Measurements from ENCODE around the gene PPP6C.
A peak's percentile ranks its signal among the peaks of the same experiment; 100 is the strongest.
"Not testable (repeated sequence)": the region's sequence is repeated elsewhere in the genome, so short reads cannot be mapped to it uniquely, and the experiment has no call there.

PPP6C gene

DNA sequence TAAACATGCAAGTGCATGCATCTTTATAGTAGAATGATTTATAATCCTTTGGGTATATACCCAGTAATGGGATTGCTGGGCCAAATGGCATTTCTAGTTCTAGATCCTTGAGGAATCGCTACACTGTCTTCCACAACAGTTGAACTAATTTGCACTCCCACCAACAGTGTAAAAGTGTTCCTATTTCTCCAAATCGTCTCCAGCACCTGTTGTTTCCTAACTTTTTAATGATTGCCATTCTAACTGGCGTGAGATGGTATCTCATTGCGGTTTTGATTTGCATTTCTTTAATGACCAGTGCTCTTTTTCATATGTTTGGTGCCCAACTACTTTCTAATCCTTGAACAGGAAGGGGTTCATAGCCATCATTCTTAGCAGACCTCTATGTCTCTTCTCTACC, 7.8 kb downstream of the PPP6C start:
- DNase-seq (ENCODE audit: low spot score): not testable (repeated sequence)

DNA sequence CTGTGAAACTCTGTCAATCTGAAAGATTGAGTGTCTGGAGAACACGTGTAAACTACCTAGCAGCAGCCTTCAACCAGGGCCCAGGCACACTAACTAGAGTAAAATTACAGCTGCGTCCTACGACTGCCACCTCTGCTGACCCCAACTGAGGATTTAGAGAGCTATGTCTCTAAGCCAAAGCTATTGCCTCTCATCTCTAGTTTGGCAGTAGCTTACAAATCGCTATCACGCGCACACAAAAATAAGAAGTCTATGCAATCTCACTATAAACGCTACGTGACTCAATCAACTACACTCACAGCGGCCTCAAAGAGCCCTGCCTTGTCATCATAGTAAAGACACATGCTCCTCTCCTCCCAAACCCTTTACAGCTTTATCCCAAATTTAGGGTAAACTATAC, 8.7 kb downstream of the PPP6C start:
- DNase-seq (ENCODE audit: low spot score): no peak

DNA sequence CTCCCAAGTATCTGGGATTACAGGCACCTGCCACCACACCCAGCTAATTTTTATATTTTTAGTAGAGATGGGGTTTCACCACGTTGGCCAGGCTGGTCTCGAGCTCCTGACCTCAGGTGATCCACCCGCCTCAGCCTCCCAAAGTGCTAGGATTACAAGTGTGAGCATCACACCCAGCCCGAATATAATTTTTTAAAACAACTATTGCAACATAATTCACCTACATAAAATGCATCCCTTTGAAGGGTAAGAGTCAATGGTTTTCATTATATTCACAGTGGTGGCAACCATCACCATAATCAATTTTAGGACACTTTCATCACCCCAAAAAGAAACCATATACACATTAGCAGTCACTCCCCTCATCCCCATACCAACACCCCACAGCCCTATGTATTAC, 9.8 kb downstream of the PPP6C start:
- not testable (repeated sequence) for DNase-seq (ENCODE audit: low spot score)

DNA sequence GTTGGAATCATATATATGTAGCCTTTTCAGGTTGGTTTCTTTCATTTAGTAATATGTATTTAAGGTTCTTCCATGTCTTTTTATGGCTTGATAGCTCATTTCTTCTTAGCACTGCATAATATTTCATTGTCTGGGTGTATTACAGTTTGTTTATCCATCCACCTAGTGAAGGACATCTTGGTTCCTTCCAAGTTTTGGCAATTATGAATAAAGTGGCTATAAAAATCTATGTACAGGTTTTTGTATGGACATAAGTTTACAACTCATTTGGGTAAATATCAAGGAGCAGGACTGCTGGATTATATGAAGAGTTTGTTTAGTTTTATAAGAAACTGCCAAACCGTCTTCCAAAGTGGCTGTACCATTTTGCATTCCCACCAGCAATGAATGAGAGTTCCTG, 11.7 kb downstream of the PPP6C start:
- no peak for DNase-seq (ENCODE audit: low spot score)

DNA sequence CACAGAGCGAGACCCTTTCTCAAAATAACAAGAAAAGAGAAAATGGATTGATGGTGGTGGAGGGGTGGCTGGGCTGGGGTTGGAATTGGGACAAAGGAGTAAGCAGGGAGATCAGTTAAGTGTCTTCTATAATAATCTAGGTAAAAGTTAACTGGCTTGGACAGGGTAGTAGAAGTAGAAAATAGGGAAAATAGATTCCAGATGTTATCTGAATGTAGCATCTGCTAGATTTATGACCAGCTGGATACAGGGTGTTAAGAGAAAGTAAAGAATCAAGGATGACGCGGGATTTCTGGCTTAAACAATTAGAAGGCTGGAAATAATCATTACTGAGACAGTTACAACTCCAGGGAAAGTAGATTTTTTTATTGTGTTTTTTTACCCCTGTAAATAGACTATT, 13.0 kb downstream of the PPP6C start:
- no peak for DNase-seq (ENCODE audit: low spot score)

DNA sequence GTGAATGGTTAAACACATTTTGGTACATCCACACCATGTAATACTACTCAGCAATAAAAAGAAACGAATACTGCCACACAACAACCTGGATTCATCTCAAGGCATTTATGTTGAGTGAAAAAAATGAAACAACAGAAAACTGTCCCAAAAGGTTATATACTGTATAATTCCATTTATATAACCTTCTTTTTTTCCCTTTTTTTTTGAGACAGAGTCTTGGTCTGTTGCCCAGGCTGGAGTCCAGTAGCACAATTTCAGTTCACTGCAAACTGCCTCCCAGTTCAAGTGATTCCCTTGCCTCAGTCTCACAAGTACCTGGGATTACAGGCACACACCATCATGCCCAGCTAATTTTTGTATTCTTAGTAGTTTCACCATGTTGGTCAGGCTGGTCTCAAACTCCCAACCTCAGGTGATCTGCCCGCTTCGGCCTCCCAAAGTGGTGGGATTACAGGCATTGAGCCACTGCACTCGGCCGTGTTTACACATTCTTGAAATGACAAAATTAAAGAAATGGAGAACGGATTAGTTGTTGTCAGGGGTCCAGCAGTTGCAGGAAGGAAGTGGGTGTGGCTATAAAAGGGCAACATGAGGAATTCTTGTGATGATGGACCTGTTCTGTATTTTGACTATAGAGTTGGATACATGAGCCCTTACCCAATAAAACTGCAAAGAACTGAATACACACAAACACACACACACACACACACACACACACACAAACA, 17.4 kb downstream of the PPP6C start:
- DNase-seq (ENCODE audit: low spot score): no peak

DNA sequence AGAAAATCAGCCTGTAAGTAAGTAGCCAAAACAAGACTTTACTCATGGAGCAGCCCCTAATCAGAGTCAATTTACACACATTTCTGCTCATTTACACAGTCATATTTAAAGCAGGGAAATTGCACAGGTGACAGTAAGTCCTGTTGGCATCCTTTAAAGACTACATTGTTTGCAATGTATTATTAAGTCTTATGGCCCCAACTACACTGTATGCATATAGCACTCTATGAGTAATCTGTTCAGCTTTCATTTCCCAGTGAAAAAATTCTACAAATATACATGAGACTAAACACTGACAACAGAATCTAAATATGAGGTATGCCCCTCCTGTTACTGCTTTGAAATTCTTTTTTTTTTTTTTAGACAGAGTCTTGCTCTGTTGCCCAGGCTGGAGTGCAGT, 19.7 kb downstream of the PPP6C start:
- no peak for DNase-seq (ENCODE audit: low spot score)

DNA sequence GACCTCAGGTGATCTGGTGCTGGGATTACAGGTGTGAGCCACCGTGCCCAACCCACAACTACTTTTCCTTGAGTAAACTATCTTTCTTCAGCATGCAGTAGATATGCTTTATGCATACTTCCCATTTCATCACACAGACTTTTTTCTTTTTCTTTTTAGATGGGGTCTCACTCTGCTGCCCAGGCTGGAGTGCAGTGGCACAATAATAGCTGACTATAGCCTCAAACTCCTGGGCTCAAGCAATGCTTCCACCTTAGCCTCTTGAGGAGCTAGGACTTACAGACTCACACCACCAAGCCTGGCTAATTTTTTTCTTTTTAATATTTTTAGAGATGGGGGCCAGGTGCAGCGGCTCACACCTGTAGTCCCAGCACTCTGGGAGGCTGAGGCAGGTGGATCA, 22.8 kb downstream of the PPP6C start:
- no peak for DNase-seq (ENCODE audit: low spot score)

DNA sequence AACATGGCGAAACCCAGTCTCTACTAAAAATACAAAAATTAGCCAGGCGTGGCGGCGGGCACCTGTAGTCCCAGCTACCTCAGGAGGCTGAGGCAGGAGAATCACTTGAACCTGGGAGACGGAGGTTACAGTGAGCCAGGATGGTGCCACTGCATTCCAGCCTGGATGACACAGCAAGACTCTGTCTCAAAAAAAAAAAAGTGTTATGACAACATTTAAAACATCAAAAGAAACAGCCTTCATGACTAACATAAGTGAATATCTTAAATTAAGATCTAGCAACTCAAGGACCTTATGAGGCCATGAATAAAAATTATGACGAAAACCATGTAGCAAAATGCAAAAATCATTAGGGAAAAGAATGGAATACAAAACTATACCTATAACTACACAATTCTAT, 26.7 kb downstream of the PPP6C start:
- not testable (repeated sequence) for DNase-seq (ENCODE audit: low spot score)

DNA sequence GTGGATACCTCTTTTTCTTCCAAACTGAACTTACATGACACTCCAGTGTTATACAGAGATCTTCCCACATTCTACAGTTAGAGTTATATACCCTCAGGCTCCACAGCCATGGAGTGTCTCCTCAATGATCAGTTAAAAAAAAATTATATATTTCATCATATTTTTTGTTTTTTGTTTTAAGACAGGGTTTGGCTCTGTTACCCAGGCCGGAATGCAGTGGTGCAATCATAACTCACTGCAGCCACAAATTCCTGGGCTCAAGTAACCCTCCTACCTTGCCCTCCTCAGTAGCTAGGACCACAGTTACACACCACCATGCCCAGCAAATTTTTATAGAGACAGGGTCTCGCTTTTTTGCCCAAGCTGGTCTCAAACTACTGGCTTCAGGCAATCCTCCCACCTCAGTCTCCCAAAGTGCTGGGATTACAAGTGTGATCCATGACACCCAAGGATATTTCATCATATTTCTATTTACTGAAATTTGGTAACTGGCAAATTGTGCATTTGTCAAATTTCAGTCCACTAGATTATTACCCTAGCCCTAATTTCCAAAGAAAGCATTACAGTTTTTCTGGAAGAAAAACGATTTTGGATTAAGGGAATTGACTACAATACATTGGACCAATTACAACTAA, 28.2 kb downstream of the PPP6C start:
- no peak for DNase-seq (ENCODE audit: low spot score)

DNA sequence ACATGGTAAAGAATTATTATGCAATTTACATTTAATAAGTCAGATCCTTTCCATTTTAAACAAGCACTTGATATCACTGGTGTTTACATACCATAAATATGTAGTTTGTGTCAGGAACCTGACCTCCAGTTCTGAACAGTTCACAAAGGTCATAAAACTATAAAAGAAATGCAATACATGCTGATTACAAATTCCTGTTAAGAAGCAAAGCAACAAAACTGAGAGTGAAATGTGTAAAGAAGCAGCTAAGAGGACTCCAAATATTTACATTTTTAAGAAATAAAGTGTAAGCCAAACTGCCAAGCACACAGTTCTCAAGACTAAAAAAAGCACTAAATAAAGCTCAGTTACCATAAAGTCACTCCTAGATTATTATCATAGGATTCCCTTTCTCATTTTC, 28.9 kb downstream of the PPP6C start:
- DNase-seq (ENCODE audit: low spot score): no peak

DNA sequence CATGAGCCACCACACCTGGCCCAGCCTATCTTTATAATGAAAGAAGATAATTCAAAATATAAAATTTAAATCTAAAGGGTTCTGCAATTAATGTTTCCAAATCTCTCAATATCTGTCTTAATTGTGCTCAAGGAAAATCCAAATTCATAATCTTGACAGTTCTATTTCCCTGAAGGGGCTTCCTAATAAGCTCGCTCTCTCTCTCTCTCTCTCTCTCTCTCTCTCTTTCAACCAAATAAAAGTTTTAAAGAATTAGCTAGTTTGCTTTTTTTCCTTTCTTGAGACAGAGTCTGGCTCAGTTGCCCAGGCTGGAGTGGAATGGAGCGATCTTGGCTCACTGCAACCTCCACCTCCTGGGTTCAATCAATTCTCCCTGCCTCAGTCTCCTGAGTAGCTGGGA, 33.1 kb downstream of the PPP6C start:
- no peak for DNase-seq (ENCODE audit: low spot score)

DNA sequence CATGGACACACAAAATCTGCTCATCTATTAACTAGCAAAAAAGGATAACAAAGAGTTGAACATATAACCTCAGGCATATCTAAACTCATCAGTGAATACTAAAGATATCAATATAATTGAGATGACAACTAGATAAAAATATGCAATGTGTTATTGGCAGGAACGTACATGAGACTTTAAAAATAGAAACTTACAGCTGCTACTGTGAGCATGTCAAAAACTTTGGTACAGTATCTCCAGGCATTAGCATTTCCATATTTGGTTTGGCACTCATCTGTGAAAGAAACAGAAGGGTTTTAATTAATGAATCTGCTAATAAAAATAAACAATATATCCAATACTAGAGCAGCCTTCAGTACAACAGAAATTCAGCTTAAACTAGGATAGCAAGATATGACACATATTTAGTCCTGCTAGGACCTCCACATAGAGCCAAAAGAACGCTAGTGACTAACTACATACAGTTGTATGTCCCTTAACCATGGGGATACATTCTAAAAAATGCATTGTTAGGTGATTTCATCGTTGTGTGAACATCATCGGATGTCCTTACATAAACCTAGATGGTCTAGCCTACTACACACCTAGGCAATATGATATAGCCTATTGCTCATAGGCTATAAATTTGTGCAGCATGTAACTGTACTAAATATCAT, 35.8 kb downstream of the PPP6C start:
- no peak for DNase-seq (ENCODE audit: low spot score)

DNA sequence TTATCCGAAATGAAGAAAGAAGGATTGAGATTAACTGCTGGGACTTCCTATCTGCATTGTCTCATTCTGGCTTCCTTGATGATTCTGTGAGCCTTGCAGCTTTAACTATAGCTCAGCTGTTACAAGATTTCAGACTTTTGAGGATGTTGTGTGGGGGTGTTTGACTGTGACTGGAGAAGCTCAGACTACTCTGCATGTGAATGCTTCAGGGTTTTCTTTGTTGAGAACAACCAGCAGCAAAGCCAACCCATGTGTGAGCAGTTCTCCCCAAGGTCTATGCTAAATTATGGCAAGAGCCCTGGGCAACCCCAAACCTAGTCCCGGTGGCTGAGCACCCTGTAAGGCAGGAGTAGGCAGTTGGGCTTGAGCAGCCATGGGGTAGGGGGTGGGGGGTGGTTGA, 37.9 kb downstream of the PPP6C start:
- no peak for DNase-seq (ENCODE audit: low spot score)

DNA sequence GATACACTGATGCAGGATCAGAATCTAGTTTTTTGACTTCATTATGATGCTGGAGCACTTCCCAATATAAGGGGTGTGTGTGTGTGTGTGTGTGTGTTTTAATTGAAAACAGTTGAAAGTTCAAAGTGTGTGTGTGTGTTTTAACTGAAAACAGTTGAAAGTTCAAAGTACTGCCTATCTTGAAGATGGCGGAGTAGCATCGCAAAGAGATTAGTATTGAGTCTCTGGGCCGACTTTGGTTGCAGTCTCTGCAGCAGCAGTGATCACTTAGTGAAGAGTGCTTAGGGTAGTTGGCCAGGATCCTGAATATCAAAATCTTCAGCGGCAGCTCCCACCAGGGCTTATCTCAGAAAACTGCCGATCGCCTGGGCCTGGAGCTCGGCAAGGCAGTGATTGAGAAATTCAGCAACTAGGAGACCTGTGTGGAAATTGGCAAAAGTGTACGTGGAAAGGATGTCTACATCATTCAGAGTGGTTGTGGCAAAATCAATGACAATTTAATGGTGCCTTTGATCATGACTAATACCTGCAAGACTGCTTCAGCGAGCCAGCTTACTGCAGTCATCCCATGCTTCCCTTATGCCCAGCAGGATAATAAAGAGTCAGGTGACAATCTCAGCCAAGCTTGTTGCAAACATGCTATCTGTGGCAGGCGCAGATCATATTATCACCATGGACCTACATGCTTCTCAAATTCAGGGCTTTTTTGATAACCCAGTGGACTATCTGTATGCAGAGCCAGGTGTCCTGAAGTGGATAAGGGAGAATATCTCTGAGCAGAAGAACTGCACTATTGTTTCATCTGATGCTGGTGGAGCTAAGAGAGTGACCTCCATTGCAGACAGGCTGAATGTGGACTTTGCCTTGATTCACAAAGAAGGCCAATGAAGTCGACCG, 39.0 kb downstream of the PPP6C start:
- no peak for DNase-seq (ENCODE audit: low spot score)

DNA sequence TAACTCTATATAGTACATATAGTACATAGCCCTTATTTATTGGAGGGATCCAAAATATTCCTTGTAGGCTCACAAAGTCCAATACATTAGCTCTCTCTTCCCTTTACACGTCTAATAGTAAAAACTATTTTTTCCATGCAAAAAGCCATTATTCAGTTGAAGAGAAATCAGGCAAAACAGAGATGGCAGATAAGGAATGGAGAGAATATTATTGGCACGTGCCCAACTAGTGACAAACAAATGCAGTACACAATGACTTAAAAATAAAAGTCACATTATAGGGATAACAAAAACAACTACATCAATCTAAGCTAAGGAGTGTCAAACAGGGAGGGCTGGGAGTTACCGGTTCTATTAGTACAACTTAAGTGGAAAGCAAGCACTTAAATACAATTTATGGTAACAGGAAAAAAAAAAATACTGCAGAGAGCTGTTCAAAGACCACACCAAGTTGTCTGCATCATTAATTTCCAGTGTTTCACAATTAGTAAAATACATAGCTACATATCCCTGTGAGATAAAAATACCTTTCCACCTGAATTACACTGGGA, 42.1 kb downstream of the PPP6C start:
- no peak for DNase-seq (ENCODE audit: low spot score)

DNA sequence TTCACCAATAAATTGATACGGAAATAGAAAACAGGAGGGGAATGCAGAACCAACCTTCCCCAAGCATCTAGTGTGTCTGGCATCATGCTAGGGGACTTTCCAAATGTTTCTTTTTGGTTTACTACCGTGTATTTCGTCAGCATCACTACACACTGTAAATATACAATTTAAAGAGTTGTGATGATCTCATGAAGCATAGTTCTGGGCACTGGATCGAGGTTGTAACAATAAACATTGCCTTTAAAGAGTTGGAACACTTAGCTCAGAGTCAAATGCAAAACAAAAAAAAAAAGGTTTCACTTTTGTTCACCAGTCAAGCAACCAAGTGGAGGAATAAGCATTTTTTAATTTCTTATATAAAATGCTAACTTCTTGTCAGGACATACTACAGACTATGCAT, 43.4 kb downstream of the PPP6C start:
- no peak for DNase-seq (ENCODE audit: low spot score)

DNA sequence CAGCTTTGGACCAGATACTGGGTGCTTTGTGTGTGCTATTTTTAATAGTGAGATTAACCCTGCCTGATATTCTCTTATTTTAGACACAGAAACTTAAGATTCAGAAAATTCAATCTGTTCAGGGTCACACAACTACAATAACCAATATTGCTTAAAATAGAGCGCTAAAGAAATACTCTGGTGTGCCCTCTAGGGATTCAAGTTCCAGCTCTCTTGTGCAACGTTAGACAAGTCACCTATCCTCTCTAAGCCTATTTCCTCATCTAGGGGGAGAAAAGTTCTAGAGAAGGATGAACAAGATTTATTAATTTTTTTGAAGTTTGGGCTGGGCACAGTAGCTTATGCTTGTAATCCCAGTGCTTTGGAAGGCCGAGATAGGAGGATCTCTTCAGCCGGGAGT, 44.2 kb downstream of the PPP6C start:
- DNase-seq (ENCODE audit: low spot score): no peak

DNA sequence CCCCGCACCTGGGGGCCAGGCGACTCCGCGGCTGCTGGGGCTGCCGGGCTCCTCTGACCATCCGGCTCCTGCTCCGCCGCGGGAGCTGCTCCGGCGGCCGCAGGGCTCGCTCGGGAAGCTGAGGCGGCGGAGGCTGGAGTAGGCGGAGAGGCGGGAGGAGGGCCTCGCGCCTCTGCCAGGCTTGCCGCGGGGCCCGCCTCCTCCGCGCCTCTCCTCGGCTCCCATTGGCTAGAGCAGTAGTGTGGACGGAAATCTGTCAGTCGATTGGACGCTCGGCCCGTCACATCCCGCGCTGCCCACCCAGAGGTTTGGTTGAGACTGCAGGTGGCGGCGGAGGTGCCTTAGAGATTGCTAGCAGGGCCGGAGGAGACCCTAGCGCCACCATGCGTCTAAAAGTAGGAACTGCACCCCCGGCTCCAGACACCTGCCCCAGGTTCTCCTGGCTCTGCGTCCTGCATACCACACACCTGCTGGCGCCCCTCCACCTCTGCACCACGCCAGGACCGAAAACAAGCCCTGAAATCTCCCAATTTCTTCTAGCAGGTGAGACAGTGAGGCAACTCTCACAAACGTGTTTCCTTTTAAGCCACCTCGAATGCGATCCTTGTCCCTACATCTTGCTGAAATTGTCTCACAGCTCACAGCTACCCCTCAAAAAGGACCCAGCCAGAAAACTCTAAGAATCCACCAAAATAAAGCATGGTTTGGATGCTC, 46.1 kb downstream of the PPP6C start, which contains the start of gene SCAI:
Gene SCAI, minus strand, starts transcription at position 152 of the 714 bp plus-strand sequence. Its CDS starts 91 bp downstream, at position 61.
- DNase-seq (ENCODE audit: low spot score): peak; percentile 96

DNA sequence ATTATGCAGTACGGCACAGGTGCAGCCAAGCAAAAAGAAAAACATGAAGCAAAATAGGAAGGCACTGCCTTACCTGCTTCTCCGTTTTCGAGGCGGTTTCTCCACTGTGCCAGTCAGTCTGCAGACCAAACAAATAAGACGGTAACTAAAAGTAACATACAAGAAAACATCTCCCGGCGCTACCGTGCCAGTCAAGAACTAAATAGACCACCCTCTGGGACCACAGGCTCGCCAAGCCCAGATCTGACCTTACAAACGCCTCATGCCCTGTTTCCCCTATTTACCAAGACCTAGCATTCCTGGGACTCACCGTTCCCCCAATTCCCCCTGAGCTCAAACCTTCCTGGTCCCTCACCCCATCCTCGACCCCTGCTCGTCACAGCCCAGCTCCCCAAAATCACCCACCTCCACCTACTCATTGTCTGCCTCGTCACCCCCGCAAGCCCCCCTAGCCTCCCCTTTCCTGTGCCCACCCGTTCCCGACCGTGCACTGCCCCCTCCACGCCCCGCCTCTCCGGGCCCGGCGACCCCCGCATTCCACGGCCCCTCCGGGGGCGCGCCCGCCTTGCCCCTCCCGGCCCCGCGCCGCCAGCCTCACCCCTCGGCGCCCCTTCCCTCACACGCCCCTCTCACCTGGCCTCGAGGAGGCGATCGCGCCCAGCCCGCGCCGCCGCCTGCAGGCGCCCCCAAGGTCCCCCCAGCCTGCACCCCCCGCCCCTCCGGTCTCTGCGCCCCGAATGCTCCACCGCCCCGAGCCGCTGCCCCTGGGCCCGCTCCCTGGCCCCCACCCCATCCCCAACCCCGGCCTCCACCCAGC, 46.8 kb downstream of the PPP6C start:
- DNase-seq (ENCODE audit: low spot score): no peak

DNA sequence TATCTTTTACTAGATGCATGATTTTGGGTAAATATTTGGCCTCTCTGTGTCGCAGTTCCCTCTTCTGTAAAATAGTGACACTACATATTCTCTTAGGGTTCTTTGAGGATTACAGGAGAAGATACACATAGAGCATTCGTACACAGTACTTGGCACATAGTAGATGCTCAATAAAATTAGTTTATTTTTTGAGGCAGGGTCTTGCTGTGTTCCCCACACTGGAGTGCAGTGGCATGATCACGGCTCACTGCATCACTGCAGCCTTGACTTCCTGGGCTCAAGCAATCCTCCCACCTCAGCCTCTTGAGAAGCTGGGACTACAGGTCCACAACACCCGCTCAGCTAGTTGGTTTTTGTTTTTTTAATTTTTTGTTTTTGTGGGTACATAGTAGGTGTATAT, 47.9 kb downstream of the PPP6C start:
- no peak for DNase-seq (ENCODE audit: low spot score)

Data from COLO829 (cell line).